Retinal pigment epithelial cell (primary cell): ENCODE data around the gene RGS7BP.

Experiments used
- DNase-seq: peaks from one replicate; pipeline ENCODE4 v3.0.0-alpha.2; 2010; ENCODE audit warnings: low read depth
- H3K4me3 ChIP-seq: 2 replicates; pipeline ENCODE4 v1.5.1; 2011; ENCODE audit warnings: mild to moderate bottlenecking, low read length, control low read depth, moderate library complexity
- CTCF ChIP-seq: conservative IDR thresholded peaks from 2 replicates; pipeline ENCODE4 v1.5.1; 2011; ENCODE audit warnings: low read depth, low read length, control low read depth, inconsistent platforms

Gene RGS7BP

GRCh38 chr5:64644831-64645230 lies 139.0 kb downstream of the RGS7BP start:
- no peak for TF ChIP-seq CTCF
- H3K4me3 ChIP-seq, result no peak overlapping the region
- DNase-seq, result no peak

GRCh38 chr5:64646169-64646568 lies 140.4 kb downstream of the RGS7BP start:
- H3K4me3 ChIP-seq, result no peak overlapping the region
- no peak for TF ChIP-seq CTCF
- DNase-seq, result no peak

DNA sequence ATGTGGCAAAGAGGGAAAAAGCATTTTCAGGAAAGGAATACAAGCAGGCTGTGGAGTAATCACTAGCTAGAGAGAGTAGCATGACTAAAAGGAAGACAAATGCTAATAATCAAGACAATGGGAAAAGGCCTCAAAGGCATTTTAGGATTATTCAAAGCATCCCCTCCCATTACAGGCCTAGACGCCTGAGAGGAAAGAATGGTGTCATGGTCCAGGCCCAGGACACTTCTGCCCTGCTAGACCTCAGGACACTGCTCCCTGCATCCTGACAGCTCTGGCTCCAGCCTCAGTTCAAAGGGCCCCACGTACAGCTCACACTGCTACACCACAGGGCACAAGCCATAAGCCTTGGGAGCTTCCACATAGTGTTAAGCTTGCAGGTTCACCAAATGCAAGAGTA lies 143.7 kb downstream of the RGS7BP start:
- no peak for TF ChIP-seq CTCF
- DNase-seq, result no peak
- no peak overlapping the region for H3K4me3 ChIP-seq

- TF ChIP-seq CTCF, result no peak
- DNase-seq, result no peak
- H3K4me3 ChIP-seq, result no peak overlapping the region
Measured at GRCh38 chr5:64653766-64654560, 148.1 kb downstream of the RGS7BP start.

DNA sequence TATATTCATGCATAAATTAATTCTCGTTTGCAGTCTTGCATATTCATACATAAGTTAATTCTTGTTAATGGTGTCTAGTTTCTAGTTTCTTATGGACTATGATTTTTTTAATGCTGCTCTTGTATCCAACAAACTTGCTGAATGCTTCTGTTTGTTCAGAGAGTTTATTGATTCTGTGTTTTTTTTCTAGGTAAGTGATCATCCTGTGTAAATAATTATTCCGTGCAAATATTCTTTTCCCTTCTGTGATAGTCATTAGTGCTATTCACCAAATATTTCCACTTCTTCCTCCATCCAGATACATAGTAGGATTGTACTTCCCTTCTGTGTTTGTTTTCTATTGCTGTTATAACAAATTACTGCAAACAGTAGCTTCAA lies 148.7 kb downstream of the RGS7BP start:
- no peak for TF ChIP-seq CTCF
- no peak for DNase-seq
- H3K4me3 ChIP-seq, result no peak overlapping the region

DNA sequence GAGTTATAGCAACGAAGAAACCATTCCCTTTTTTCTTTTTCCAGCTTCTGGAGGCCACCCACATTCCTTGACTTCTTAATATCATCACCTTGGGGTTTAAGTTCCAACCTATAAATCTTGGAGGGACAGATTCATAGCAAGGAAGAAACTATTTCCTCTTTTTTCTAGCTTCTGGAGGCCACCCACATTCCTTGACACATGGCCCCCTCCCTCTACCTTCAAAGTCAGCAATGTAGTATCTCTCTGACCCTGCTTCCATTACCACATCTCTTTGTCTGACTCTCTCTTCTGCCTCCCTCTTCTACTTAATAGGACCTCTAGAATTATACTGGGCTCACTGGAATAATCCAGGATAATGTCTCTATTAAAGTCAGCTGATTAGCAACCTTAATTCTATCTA lies 149.8 kb downstream of the RGS7BP start:
- DNase-seq, result no peak
- TF ChIP-seq CTCF, result no peak
- no peak overlapping the region for H3K4me3 ChIP-seq

- H3K4me3 ChIP-seq, result no peak overlapping the region
- no peak for DNase-seq
- TF ChIP-seq CTCF, result no peak
Measured at GRCh38 chr5:64659289-64659688, 153.5 kb downstream of the RGS7BP start.
